Endodermal cell (in vitro differentiated cells): ENCODE results near the gene DNAAF8. TPM values are rescaled to one million over a fixed set of nuclear protein-coding genes. Genes with fewer than 3 reads are reported as not detected.
"Not testable (repeated sequence)": the region's sequence is repeated elsewhere in the genome, so short reads cannot be mapped to it uniquely, and the experiment has no call there.

ENCODE experiments used
- DNase-seq: peaks from one replicate; pipeline ENCODE4 v3.0.0-alpha.2; 2017
- H3K27ac ChIP-seq: 2 replicates; pipeline ENCODE4 v1.5.1; 2013; ENCODE audit warnings: mild to moderate bottlenecking, low read depth, low read length, moderate library complexity
- H3K27me3 ChIP-seq: 2 replicates; pipeline ENCODE4 v1.6.1; 2013; ENCODE audit warnings: mild to moderate bottlenecking, low read length, moderate library complexity; ENCODE audit not compliant: insufficient read depth, control insufficient read depth, poor library complexity, severe bottlenecking
- H3K36me3 ChIP-seq: 2 replicates; pipeline ENCODE4 v1.7.0; 2013; ENCODE audit warnings: mild to moderate bottlenecking, low read length, moderate library complexity; ENCODE audit not compliant: control insufficient read depth, insufficient read depth
- H3K4me1 ChIP-seq: one replicate; pipeline ENCODE4 v1.7.0; 2013; ENCODE audit warnings: low read length; ENCODE audit not compliant: control insufficient read depth, insufficient read depth
- H3K4me3 ChIP-seq: 2 replicates; pipeline ENCODE4 v1.5.1; 2013; ENCODE audit warnings: mild to moderate bottlenecking, low read length, moderate library complexity
- H3K9ac ChIP-seq: 2 replicates; pipeline ENCODE4 v1.6.1; 2013; ENCODE audit warnings: mild to moderate bottlenecking, low read length, moderate library complexity; ENCODE audit not compliant: poor library complexity, severe bottlenecking; ENCODE audit errors: extremely low read depth
- H3K9me3 ChIP-seq: 2 replicates; pipeline ENCODE4 v1.6.1; 2013; ENCODE audit warnings: mild to moderate bottlenecking, low read length, moderate library complexity; ENCODE audit not compliant: control insufficient read depth
- H3K27ac Mint-ChIP-seq: 2 replicates; pipeline ENCODE4 v1.8.0; 2020; ENCODE audit warnings: mixed read lengths
- H3K27me3 Mint-ChIP-seq: 2 replicates; pipeline ENCODE4 v1.8.0; 2021; ENCODE audit warnings: mild to moderate bottlenecking, mixed read lengths; ENCODE audit not compliant: insufficient read depth
- H3K36me3 Mint-ChIP-seq: 2 replicates; pipeline ENCODE4 v1.8.0; 2020; ENCODE audit warnings: low read depth, mixed read lengths
- H3K4me1 Mint-ChIP-seq: 2 replicates; pipeline ENCODE4 v1.8.0; 2020; ENCODE audit warnings: mixed read lengths
- H3K4me3 Mint-ChIP-seq: 2 replicates; pipeline ENCODE4 v1.8.0; 2020; ENCODE audit warnings: mild to moderate bottlenecking, moderate library complexity, mixed read lengths
- H3K9me3 Mint-ChIP-seq: 2 replicates; pipeline ENCODE4 v1.8.0; 2020; ENCODE audit warnings: mild to moderate bottlenecking, mixed read lengths
- WGBS, 2 experiments: methylation state at CpG; one replicate each; pipeline versions ENCODE4 v1.1.5 to v1.1.7; 2013; ENCODE audit warnings: missing lambda C conversion rate in 2 of 2, mixed read lengths in 1 of 2; ENCODE audit not compliant: insufficient coverage in 1 of 2, insufficient read length in 1 of 2; 5-methylcytosine and 5-hydroxymethylcytosine counted together
- total RNA-seq, 2 donors: library from RNA; stranded (reverse); fragmentation: NEBNext Ultra II Directional in 1 of 2; extraction: Animal tissue kit (Norgen Biotek cat#: 25700) in 1 of 2; gene quantifications; 2 replicates in 1 of 2; 3 replicates in 1 of 2; pipeline ENCODE4 v1.2.1, GENCODE V29; 2021
- TF ChIP-seq, protein P1 (sequence below): fragments of 200-600 bp; sonication (generic); conservative IDR thresholded peaks from 2 replicates; pipeline ENCODE4 v1.5.0; 2021; ENCODE audit warnings: antibody characterized with exemption, mild to moderate bottlenecking

The DNAAF8 gene
- total RNA-seq, 2 donors from 2014 or later = 0.35 to 0.64 TPM

DNA sequence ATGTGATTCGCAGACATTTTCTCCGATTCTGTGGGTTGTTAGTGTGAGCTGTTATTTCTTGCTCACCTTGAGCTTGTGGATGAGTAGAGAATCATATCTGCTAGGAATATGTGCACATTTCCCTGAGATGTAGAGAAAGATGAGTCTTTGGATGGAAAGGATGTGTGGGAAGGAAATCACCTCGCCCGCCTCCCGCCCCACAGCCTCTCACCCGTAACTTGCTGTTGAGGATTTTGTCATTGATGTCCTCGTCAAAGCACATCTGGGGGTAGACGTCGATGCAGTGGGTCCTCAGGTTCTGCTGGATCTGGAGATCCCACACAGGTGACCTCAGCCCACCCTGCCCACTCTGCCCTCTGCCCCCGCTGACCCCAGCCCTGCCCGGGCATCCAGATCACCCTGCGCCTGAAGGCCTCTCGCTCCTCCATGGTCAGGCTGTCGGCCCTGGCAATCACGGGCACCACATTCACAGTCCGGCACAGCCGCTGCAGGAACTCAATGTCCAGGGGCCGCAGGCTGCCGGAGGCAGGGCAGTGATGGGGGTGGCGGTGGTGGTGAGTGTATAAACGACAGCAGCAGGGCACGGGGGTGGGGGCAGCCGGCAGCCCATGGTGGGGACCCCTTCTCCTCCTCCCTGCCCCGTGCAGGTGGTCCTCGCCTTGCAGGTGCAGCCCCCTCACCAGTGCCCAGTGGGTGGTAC is 49.1 kb downstream of the DNAAF8 start:
- no peak overlapping the region for H3K27ac Mint-ChIP-seq
- H3K27me3 Mint-ChIP-seq = no peaks in the 10 kb centered on the region
- 90 to 96% methylated on average over 6 to 25 of the region's 25 CpGs for WGBS, 2 experiments
- H3K27me3 ChIP-seq = no peaks in the 10 kb centered on the region
- peaks cover 8% of the 10 kb centered on the region for H3K4me1 Mint-ChIP-seq
- H3K9ac ChIP-seq = no peak overlapping the region
- no peak for DNase-seq
- no peak overlapping the region for H3K27ac ChIP-seq
- H3K4me3 Mint-ChIP-seq = no peak overlapping the region
- peaks cover 10% of the 10 kb centered on the region for H3K4me1 ChIP-seq
- H3K9me3 Mint-ChIP-seq = no peaks in the 10 kb centered on the region
- TF ChIP-seq, protein P1, sequence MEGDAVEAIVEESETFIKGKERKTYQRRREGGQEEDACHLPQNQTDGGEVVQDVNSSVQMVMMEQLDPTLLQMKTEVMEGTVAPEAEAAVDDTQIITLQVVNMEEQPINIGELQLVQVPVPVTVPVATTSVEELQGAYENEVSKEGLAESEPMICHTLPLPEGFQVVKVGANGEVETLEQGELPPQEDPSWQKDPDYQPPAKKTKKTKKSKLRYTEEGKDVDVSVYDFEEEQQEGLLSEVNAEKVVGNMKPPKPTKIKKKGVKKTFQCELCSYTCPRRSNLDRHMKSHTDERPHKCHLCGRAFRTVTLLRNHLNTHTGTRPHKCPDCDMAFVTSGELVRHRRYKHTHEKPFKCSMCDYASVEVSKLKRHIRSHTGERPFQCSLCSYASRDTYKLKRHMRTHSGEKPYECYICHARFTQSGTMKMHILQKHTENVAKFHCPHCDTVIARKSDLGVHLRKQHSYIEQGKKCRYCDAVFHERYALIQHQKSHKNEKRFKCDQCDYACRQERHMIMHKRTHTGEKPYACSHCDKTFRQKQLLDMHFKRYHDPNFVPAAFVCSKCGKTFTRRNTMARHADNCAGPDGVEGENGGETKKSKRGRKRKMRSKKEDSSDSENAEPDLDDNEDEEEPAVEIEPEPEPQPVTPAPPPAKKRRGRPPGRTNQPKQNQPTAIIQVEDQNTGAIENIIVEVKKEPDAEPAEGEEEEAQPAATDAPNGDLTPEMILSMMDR = no peak
- H3K36me3 Mint-ChIP-seq = no peaks in the 10 kb centered on the region
- no peak overlapping the region for H3K4me3 ChIP-seq
- H3K9me3 ChIP-seq = no peaks in the 10 kb centered on the region
- no peaks in the 10 kb centered on the region for H3K36me3 ChIP-seq

- TF ChIP-seq, protein P1 = no peak
- H3K4me1 ChIP-seq = peaks cover 10% of the 10 kb centered on the region
- no peak overlapping the region for H3K9ac ChIP-seq
- Mint-ChIP-seq H3K27me3 (no peaks in the 10 kb centered on the region), H3K9me3 (no peaks in the 10 kb centered on the region), H3K27ac (no peak overlapping the region), H3K4me1 (peaks cover 13% of the 10 kb centered on the region), H3K36me3 (no peaks in the 10 kb centered on the region), H3K4me3 (no peak overlapping the region)
- no peaks in the 10 kb centered on the region for H3K36me3 ChIP-seq
- 81 to 86% methylated on average over 3 to 16 of the region's 16 CpGs for WGBS, 2 experiments
- DNase-seq = no peak
- H3K4me3 ChIP-seq = no peak overlapping the region
- H3K27me3 ChIP-seq = no peaks in the 10 kb centered on the region
- no peak overlapping the region for H3K27ac ChIP-seq
- H3K9me3 ChIP-seq = no peaks in the 10 kb centered on the region
Measured at GRCh38 chr16:4783951-4784336, 49.6 kb downstream of the DNAAF8 start.

- not testable (repeated sequence) for H3K4me3 ChIP-seq, H3K27ac Mint-ChIP-seq, H3K4me1 ChIP-seq, H3K27ac ChIP-seq, H3K27me3 Mint-ChIP-seq, H3K4me3 Mint-ChIP-seq, H3K36me3 ChIP-seq, H3K36me3 Mint-ChIP-seq, H3K9me3 ChIP-seq, H3K9ac ChIP-seq, H3K9me3 Mint-ChIP-seq, DNase-seq, H3K27me3 ChIP-seq
- H3K4me1 Mint-ChIP-seq = peaks cover 13% of the 10 kb centered on the region
- 90 to 93% methylated on average over 10 to 14 of the region's 14 CpGs for WGBS, 2 experiments
Measured at GRCh38 chr16:4784444-4784987, 50.2 kb downstream of the DNAAF8 start.
